Measurements from ENCODE around the gene SHISAL2A. TPM values are rescaled to one million over a fixed set of nuclear protein-coding genes. Genes with fewer than 3 reads are reported as not detected.

SHISAL2A gene
- total and polyA plus RNA-seq, 2 donors from 2014 or later = 2.5 TPM; not detected in 1

DNA sequence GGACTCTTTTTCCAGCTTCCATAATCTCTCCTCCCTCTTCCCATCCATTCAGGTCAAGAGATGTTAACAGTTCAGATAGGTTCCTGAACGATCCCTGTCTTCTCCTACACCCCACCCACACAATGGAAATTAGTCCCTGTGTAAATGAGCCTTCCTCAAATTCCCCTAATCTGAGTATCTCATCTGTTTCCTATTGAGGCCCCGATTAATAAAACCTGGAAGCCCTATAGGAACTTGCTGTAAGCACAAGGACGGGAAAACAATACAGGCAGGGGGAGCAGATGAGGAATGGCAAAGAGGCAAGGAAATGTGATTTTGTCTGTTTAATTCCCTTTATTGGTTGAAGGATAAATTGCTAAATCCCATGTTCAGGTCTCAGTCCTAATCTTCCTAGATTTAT lies 37.9 kb upstream of the SHISAL2A start:
- no peak for FAIRE-seq
- intact Hi-C loops (cut with DNase I) = no loop called here
- H3K9ac ChIP-seq (ENCODE audit: low read length in 3 of 3) = no peak overlapping the region
- no peaks in the 10 kb centered on the region for H3K4me1 ChIP-seq (ENCODE audit: control insufficient read depth in 2 of 3, insufficient read depth in 2 of 3, low read depth in 1 of 3, low read length in 3 of 3)
- no peaks in the 10 kb centered on the region for H3K9me3 ChIP-seq (ENCODE audit: control insufficient read depth in 2 of 3, insufficient read depth in 1 of 3, low read length in 3 of 3)
- no peak for DNase-seq
- TF ChIP-seq, protein P1, sequence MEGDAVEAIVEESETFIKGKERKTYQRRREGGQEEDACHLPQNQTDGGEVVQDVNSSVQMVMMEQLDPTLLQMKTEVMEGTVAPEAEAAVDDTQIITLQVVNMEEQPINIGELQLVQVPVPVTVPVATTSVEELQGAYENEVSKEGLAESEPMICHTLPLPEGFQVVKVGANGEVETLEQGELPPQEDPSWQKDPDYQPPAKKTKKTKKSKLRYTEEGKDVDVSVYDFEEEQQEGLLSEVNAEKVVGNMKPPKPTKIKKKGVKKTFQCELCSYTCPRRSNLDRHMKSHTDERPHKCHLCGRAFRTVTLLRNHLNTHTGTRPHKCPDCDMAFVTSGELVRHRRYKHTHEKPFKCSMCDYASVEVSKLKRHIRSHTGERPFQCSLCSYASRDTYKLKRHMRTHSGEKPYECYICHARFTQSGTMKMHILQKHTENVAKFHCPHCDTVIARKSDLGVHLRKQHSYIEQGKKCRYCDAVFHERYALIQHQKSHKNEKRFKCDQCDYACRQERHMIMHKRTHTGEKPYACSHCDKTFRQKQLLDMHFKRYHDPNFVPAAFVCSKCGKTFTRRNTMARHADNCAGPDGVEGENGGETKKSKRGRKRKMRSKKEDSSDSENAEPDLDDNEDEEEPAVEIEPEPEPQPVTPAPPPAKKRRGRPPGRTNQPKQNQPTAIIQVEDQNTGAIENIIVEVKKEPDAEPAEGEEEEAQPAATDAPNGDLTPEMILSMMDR (IDR thresholded peaks at IDR 0.05; ENCODE audit: borderline replicate concordance, extremely low read depth, insufficient read depth) = no peak
- no peaks in the 10 kb centered on the region for H3K27me3 ChIP-seq (ENCODE audit: control insufficient read depth, insufficient read depth, low read length)
- H3K27ac ChIP-seq (ENCODE audit: low read depth in 2 of 2, low read length in 2 of 2) = no peak overlapping the region
- no peak overlapping the region for H3K4me3 ChIP-seq (ENCODE audit: low read length in 3 of 3)
- no peaks in the 10 kb centered on the region for H3K36me3 ChIP-seq (ENCODE audit: control insufficient read depth in 2 of 3, insufficient read depth in 3 of 3, low read length in 3 of 3)

DNA sequence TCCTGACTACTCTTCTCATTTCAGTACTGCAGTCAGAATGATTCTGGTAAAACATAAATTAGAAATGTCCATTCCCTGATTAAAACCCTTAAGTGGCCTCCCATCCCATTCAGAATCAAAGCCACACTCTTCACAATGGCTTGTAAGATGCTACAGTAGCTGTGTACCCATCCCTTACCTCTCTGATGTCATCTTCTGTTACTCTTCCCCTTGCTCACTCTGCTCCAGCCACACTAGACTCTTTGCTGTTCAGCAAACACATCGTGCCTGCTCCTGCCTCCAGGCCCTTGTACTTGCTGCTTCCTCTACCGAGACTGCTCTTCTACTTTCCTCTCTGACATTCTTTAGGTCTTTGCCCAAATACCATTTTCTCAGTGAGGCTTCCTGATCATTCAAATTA lies 35.1 kb upstream of the SHISAL2A start:
- TF ChIP-seq, protein P1 (IDR thresholded peaks at IDR 0.05; ENCODE audit: borderline replicate concordance, extremely low read depth, insufficient read depth) = no peak
- DNase-seq (no peak), FAIRE-seq (no peak)
- Histone ChIP-seq H3K27me3 (ENCODE audit: control insufficient read depth, insufficient read depth, low read length) (no peaks in the 10 kb centered on the region), H3K27ac (ENCODE audit: low read depth in 2 of 2, low read length in 2 of 2) (no peak overlapping the region), H3K9ac (ENCODE audit: low read length in 3 of 3) (no peak overlapping the region), H3K4me3 (ENCODE audit: low read length in 3 of 3) (no peak overlapping the region), H3K4me1 (ENCODE audit: control insufficient read depth in 2 of 3, insufficient read depth in 2 of 3, low read depth in 1 of 3, low read length in 3 of 3) (peaks cover 0 to 6% (median 2%) of the 10 kb centered on the region in 3 donors), H3K36me3 (ENCODE audit: control insufficient read depth in 2 of 3, insufficient read depth in 3 of 3, low read length in 3 of 3) (no peaks in the 10 kb centered on the region), H3K9me3 (ENCODE audit: control insufficient read depth in 2 of 3, insufficient read depth in 1 of 3, low read length in 3 of 3) (no peaks in the 10 kb centered on the region)
- intact Hi-C loops (cut with DNase I) = no loop called here

DNA sequence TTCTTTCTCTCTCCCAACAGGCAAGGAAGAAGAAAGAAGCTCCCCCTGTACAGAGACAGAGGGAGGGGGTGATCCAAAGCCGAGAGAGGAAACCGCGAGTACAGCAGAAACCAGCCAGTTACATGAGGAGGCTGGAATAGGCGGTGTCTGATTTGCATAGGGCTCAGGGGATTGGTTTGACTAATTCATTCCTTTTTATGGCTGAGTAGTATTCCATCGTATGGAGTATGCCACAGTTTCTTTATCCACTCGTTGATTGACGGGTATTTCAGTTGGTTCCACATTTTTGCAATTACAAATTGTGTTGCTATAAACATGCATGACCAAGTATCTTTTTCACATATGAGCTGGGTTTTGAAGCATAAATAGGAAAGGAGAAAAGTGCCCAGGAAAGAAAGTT lies 34.2 kb upstream of the SHISAL2A start:
- Histone ChIP-seq H3K27ac (ENCODE audit: low read depth in 2 of 2, low read length in 2 of 2) (no peak overlapping the region), H3K9me3 (ENCODE audit: control insufficient read depth in 2 of 3, insufficient read depth in 1 of 3, low read length in 3 of 3) (no peaks in the 10 kb centered on the region), H3K36me3 (ENCODE audit: control insufficient read depth in 2 of 3, insufficient read depth in 3 of 3, low read length in 3 of 3) (no peaks in the 10 kb centered on the region), H3K27me3 (ENCODE audit: control insufficient read depth, insufficient read depth, low read length) (no peaks in the 10 kb centered on the region), H3K4me1 (ENCODE audit: control insufficient read depth in 2 of 3, insufficient read depth in 2 of 3, low read depth in 1 of 3, low read length in 3 of 3) (peaks cover 0 to 6% (median 2%) of the 10 kb centered on the region in 3 donors), H3K9ac (ENCODE audit: low read length in 3 of 3) (no peak overlapping the region), H3K4me3 (ENCODE audit: low read length in 3 of 3) (no peak overlapping the region)
- FAIRE-seq (no peak), DNase-seq (no peak)
- intact Hi-C loops (cut with DNase I) = no loop called here
- TF ChIP-seq, protein P1 (IDR thresholded peaks at IDR 0.05; ENCODE audit: borderline replicate concordance, extremely low read depth, insufficient read depth) = no peak

DNA sequence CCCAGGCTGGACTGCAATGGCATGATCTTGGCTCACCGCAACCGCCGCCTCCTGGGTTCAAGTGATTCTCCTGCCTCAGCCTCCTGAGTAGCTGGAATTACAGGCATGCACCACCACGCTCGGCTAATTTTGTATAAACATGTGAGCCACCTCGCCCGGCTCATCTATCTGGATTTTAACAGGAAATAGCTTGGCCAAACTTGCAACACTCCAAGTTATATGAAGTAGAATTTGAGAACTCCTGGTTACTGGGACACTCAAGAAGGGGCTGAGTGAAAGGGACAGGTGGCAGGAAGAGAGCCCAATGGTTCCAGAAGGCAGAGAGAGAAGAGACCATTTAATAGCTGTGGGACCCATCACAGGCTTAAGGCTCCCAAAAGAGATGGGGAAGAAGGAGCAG lies 33.7 kb upstream of the SHISAL2A start:
- FAIRE-seq (no peak), DNase-seq (no peak)
- TF ChIP-seq, protein P1 (IDR thresholded peaks at IDR 0.05; ENCODE audit: borderline replicate concordance, extremely low read depth, insufficient read depth) = no peak
- no peaks in the 10 kb centered on the region for H3K9me3 ChIP-seq (ENCODE audit: control insufficient read depth in 2 of 3, insufficient read depth in 1 of 3, low read length in 3 of 3)
- H3K4me1 ChIP-seq (ENCODE audit: control insufficient read depth in 2 of 3, insufficient read depth in 2 of 3, low read depth in 1 of 3, low read length in 3 of 3) = peaks cover 3 to 10% (median 5%) of the 10 kb centered on the region in 3 donors
- H3K27ac ChIP-seq (ENCODE audit: low read depth in 2 of 2, low read length in 2 of 2) = no peak overlapping the region
- no peak overlapping the region for H3K9ac ChIP-seq (ENCODE audit: low read length in 3 of 3)
- no peaks in the 10 kb centered on the region for H3K36me3 ChIP-seq (ENCODE audit: control insufficient read depth in 2 of 3, insufficient read depth in 3 of 3, low read length in 3 of 3)
- intact Hi-C loops (cut with DNase I) = no loop called here
- no peak overlapping the region for H3K4me3 ChIP-seq (ENCODE audit: low read length in 3 of 3)
- H3K27me3 ChIP-seq (ENCODE audit: control insufficient read depth, insufficient read depth, low read length) = no peaks in the 10 kb centered on the region

Measured in kidney (tissue), 14 donors.